K562 (cell line): ENCODE data around the gene GNG7. TPM values are rescaled to one million over a fixed set of nuclear protein-coding genes. Genes with fewer than 3 reads are reported as not detected.

Source experiments
- E2F6 ChIP-seq, 2 experiments: IDR thresholded peaks; 2 replicates each; pipeline ENCODE4 v1.6.1; 2011; ENCODE audit warnings: borderline replicate concordance in 1 of 2, control low read depth in 1 of 2, low read depth in 1 of 2, low read length in 1 of 2, mild to moderate bottlenecking in 1 of 2, mixed read lengths in 1 of 2, moderate library complexity in 1 of 2; ENCODE audit not compliant: insufficient read depth in 1 of 2, insufficient read length in 1 of 2, poor library complexity in 1 of 2, severe bottlenecking in 1 of 2; ENCODE audit errors: extremely low read depth in 1 of 2
- ZBTB40 ChIP-seq, 2 experiments: fragments of 450-650 bp in 1 of 2; sonication (generic) in 1 of 2; formaldehyde crosslinking in 1 of 2; IDR thresholded peaks; 2 replicates each; pipeline versions ENCODE4 v1.7.1 to v1.9.0; 2016 to 2022; ENCODE audit warnings: inconsistent platforms in 1 of 2, mild to moderate bottlenecking in 1 of 2, missing genetic modification reagents in 1 of 2
- polyA plus RNA-seq, 8 experiments: library from polyadenylated mRNA; depleted of rRNA in 4 of 8; stranded (reverse) in 5 of 8; unstranded in 3 of 8; fragments of >200 nt; fragmentation: Nextera tagmentation in 2 of 8; fragmentation: Illumina TruSeq in 1 of 8; extraction: Ambion mirVana in 2 of 8; extraction: Trizol in 1 of 8; gene quantifications; 2 replicates each; pipeline versions ENCODE4 v1.2.1 to v1.2.3, GENCODE V29; 2011 to 2014; ENCODE audit warnings: inconsistent platforms in 1 of 8, missing spikeins in 1 of 8
- total RNA-seq, 7 experiments: library from RNA; depleted of rRNA in 6 of 7; stranded (reverse); fragments of >200 nt in 6 of 7; fragmentation: Illumina TruSeq in 2 of 7; extraction: Trizol in 2 of 7; gene quantifications; 2 replicates each; pipeline versions ENCODE4 v1.2.1 to v1.2.3, GENCODE V29; 2011 to 2021; ENCODE audit warnings: low replicate concordance in 1 of 7

Gene GNG7
- total and polyA plus RNA-seq, 9 of the 15 experiments (the other 6 are each of a cell fraction or from before 2014, with no cell fraction given), result 0.01 to 0.20 (median 0.06) TPM; not detected in 1

- TF ChIP-seq ZBTB40 (IDR thresholded peaks at IDR 0.05) (no peak), ZBTB40 (CRISPR knock-in tag; IDR thresholded peaks at IDR 0.05) (no peak), E2F6 (IDR thresholded peaks at IDR 0.05; ENCODE audit: borderline replicate concordance in 1 of 2, extremely low read depth in 1 of 2, insufficient read depth in 1 of 2, insufficient read length in 1 of 2, low read depth in 1 of 2, low read length in 1 of 2, poor library complexity in 1 of 2, severe bottlenecking in 1 of 2) (no peak)
- TF ChIP-seq, all 486 proteins: peak for 0
Observed at GRCh38 chr19:2683430-2684003, 19.0 kb downstream of the GNG7 start (continued).
